Right atrium auricular region (tissue), 2 donors: ENCODE data around the gene MSRB3. TPM values are rescaled to one million over a fixed set of nuclear protein-coding genes. Genes with fewer than 3 reads are reported as not detected.

Experiments
- DNase-seq: peaks from one replicate; pipeline ENCODE4 v3.0.0-alpha.2; 2019; ENCODE audit warnings: low spot score
- H3K27ac ChIP-seq, 2 donors: fragments of 200-600 bp; sonication (generic); 1 replicate in 1 of 2; 2 replicates in 1 of 2; pipeline ENCODE4 v1.5.1; 2016 to 2019
- H3K27me3 ChIP-seq, 2 donors: fragments of 200-600 bp; sonication (generic); one replicate each; pipeline versions ENCODE4 v1.5.1 to v1.6.0; 2017 to 2019
- H3K36me3 ChIP-seq: fragments of 200-600 bp; sonication (generic); one replicate; pipeline ENCODE4 v1.5.1; 2016
- H3K4me1 ChIP-seq, 2 donors: fragments of 200-600 bp; sonication (generic); one replicate each; pipeline versions ENCODE4 v1.5.1 to v1.6.0; 2017 to 2019
- H3K4me3 ChIP-seq, 2 donors: fragments of 200-600 bp; sonication (generic); 1 replicate in 1 of 2; 2 replicates in 1 of 2; pipeline ENCODE4 v1.5.1; 2017 to 2019; ENCODE audit warnings: mild to moderate bottlenecking in 1 of 2, moderate library complexity in 1 of 2
- H3K9me3 ChIP-seq, 2 donors: fragments of 200-600 bp; sonication (generic); one replicate each; pipeline ENCODE4 v1.5.1; 2019
- total RNA-seq, 2 donors: library from RNA; depleted of rRNA; stranded (reverse); fragments of >200 nt; gene quantifications; one replicate each; pipeline ENCODE4 v1.1.0, GENCODE V29; 2016
- TF ChIP-seq, protein P1 (sequence below), 2 donors: fragments of 200-600 bp; sonication (generic); IDR thresholded peaks; one replicate each; pipeline ENCODE4 v1.5.1; 2019; ENCODE audit warnings: antibody characterized with exemption in 2 of 2

MSRB3 gene
- total RNA-seq, 2 donors from 2014 or later: 98.3 to 108 TPM

DNA sequence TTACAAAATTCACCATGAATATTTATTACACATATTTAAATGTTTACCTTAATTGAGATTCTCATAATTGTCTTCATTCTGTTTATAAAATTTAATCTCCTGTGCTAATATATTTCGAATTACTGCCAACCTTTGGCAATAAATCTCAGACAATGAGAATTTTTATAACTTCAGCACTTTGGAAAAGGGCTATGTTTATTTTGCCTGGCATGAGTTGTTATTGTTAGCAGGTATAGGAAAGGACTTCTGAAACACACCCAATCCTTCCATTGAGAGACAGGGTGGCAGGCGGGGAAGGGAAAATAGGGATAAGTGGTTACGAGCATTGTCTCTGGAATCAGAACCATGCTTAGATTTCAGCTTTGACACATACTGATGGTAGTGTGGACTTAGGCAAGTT lies 12.1 kb upstream of the MSRB3 start:
- H3K27ac ChIP-seq: no peak overlapping the region
- no peaks in the 10 kb centered on the region for H3K36me3 ChIP-seq
- H3K9me3 ChIP-seq: no peaks in the 10 kb centered on the region
- H3K27me3 ChIP-seq: no peaks in the 10 kb centered on the region
- H3K4me1 ChIP-seq: no peaks in the 10 kb centered on the region
- DNase-seq: no peak
- TF ChIP-seq, protein P1, sequence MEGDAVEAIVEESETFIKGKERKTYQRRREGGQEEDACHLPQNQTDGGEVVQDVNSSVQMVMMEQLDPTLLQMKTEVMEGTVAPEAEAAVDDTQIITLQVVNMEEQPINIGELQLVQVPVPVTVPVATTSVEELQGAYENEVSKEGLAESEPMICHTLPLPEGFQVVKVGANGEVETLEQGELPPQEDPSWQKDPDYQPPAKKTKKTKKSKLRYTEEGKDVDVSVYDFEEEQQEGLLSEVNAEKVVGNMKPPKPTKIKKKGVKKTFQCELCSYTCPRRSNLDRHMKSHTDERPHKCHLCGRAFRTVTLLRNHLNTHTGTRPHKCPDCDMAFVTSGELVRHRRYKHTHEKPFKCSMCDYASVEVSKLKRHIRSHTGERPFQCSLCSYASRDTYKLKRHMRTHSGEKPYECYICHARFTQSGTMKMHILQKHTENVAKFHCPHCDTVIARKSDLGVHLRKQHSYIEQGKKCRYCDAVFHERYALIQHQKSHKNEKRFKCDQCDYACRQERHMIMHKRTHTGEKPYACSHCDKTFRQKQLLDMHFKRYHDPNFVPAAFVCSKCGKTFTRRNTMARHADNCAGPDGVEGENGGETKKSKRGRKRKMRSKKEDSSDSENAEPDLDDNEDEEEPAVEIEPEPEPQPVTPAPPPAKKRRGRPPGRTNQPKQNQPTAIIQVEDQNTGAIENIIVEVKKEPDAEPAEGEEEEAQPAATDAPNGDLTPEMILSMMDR (IDR thresholded peaks at IDR 0.05): no peak
- H3K4me3 ChIP-seq: no peak overlapping the region

DNA sequence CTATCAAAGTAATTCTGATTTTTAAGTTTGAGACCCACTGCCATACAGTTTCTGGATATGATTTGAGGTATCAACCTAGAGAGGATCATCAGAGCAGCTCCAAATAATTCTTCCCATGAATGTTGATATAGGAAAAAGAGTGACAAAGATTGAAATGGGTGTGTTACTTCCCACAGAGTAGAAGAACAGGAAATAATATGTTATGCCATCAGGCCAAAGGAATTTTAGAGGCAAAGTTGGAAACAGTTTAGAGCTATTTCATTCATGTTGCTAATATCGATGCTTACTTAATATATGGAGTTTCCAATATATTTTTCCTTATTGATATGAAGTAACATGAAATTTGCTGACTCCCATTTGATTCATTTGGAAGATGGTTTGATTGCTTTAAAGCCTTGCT lies 8.9 kb upstream of the MSRB3 start:
- no peak for DNase-seq
- H3K4me1 ChIP-seq: no peaks in the 10 kb centered on the region
- no peak overlapping the region for H3K27ac ChIP-seq
- H3K9me3 ChIP-seq: no peaks in the 10 kb centered on the region
- no peak overlapping the region for H3K4me3 ChIP-seq
- no peaks in the 10 kb centered on the region for H3K36me3 ChIP-seq
- no peaks in the 10 kb centered on the region for H3K27me3 ChIP-seq
- TF ChIP-seq, protein P1 (IDR thresholded peaks at IDR 0.05): no peak

DNA sequence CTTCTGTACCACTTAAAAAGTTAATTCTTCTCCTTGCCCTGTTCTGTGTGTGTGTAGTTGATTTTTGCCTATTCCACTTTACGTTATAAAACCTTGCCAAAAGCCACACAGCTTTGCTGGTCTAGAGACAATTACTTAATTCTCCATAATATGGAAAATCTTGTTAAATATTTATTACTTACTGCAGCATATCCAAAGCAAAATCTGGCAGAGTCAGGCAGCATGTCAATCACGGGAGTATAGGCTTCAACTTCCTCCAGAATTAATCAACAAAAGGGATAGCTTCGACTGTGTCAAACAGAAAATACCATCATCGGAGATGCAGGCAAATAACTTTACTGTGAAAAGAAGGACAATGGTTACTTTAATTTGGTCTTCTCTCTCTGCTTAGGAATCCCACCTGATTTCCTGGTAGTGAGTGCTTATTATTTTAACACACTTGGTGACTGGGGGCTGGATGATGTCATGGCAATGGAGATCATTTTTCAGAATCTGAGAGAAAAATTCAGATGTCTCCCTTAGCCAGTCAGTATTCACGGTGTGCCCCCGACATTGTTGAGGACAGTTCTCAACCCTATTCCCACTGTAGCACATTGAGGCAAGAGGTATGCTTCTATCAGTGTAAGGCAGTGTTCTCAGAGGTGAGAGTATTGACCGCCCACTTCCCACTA lies 3.7 kb upstream of the MSRB3 start:
- no peaks in the 10 kb centered on the region for H3K9me3 ChIP-seq
- no peak overlapping the region for H3K27ac ChIP-seq
- H3K36me3 ChIP-seq: no peaks in the 10 kb centered on the region
- H3K4me3 ChIP-seq: no peak overlapping the region
- no peak for DNase-seq
- TF ChIP-seq, protein P1 (IDR thresholded peaks at IDR 0.05): no peak
- H3K4me1 ChIP-seq: peaks cover 0 to 7% of the 10 kb centered on the region in 2 donors
- no peaks in the 10 kb centered on the region for H3K27me3 ChIP-seq

DNA sequence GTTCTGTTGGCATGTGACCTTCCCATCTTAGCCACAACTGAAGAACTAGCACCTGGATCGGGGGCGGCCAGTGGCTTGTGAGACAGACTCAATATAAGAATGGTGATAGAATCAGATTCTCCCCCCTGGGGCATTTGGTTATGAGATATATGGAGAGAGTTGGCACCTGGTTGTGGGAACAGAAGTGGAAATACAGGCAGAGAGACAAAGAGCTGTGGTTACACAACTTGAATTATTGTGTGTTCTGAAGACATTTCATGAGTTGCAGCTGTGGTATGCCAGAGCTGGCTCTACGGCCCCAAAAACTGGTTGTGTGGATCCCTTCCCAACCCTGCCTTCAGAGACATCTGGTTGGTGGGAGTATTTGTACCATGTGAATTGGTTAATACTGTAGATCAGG lies 2.9 kb upstream of the MSRB3 start:
- no peaks in the 10 kb centered on the region for H3K9me3 ChIP-seq
- H3K36me3 ChIP-seq: no peaks in the 10 kb centered on the region
- TF ChIP-seq, protein P1 (IDR thresholded peaks at IDR 0.05): no peak
- no peak for DNase-seq
- no peak overlapping the region for H3K4me3 ChIP-seq
- no peaks in the 10 kb centered on the region for H3K27me3 ChIP-seq
- no peak overlapping the region for H3K27ac ChIP-seq
- H3K4me1 ChIP-seq: peaks cover 0 to 13% of the 10 kb centered on the region in 2 donors

DNA sequence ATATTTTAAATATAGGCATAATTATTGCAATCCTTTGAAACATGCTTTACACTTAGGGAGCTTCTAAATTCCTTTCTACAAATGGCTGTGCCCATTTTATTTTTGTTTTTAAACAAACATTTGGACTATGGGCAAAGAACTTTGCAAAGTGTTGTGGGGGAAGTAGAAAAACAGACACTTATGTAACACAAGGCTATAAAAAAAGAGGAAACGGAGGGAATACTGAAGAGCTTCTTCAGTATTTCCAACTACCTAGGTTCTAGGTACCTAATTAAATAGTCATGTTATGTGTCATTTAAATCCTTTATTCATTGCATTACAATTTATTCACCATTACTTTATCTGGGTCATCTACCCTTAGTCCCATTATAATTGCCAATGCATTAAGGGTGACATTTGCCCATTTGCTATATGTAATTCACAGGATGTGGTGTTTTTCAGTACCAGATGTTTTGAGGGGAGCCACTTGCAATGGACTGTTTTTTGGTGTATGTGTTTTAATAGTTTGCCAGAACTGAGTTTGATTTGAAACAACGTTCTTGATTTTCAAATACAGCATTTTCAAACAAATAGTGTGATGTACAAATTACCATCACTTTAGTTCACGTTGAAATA lies 1.5 kb upstream of the MSRB3 start:
- no peaks in the 10 kb centered on the region for H3K9me3 ChIP-seq
- H3K36me3 ChIP-seq: no peaks in the 10 kb centered on the region
- H3K4me1 ChIP-seq: peaks cover 0 to 22% of the 10 kb centered on the region in 2 donors
- H3K27me3 ChIP-seq: no peaks in the 10 kb centered on the region
- no peak for DNase-seq
- H3K27ac ChIP-seq: no peak overlapping the region
- H3K4me3 ChIP-seq: no peak overlapping the region
- TF ChIP-seq, protein P1 (IDR thresholded peaks at IDR 0.05): no peak
